Epithelial cell of proximal tubule (primary cell): ENCODE data around the gene MYO18A. TPM values are rescaled to one million over a fixed set of nuclear protein-coding genes. Genes with fewer than 3 reads are reported as not detected.
"Not testable (repeated sequence)": the region's sequence is repeated elsewhere in the genome, so short reads cannot be mapped to it uniquely, and the experiment has no call there.

ENCODE experiments used
- DNase-seq: peaks from one replicate; pipeline ENCODE4 v3.0.0-alpha.2; 2011; ENCODE audit warnings: low read depth
- H3K4me3 ChIP-seq: 2 replicates; pipeline ENCODE4 v1.5.1; 2011; ENCODE audit warnings: low read depth, mild to moderate bottlenecking, low read length
- total RNA-seq: library from RNA; depleted of rRNA; stranded (reverse); fragments of >200 nt; gene quantifications from 2 replicates; pipeline ENCODE4 v1.2.3, GENCODE V29; 2015
- TF ChIP-seq, protein P1 (sequence below): conservative IDR thresholded peaks from 2 replicates; pipeline ENCODE4 v1.5.1; 2012; ENCODE audit warnings: low read depth, mild to moderate bottlenecking, low read length

MYO18A gene
- total RNA-seq, 1 donor from 2014 or later = 34.2 TPM

DNA sequence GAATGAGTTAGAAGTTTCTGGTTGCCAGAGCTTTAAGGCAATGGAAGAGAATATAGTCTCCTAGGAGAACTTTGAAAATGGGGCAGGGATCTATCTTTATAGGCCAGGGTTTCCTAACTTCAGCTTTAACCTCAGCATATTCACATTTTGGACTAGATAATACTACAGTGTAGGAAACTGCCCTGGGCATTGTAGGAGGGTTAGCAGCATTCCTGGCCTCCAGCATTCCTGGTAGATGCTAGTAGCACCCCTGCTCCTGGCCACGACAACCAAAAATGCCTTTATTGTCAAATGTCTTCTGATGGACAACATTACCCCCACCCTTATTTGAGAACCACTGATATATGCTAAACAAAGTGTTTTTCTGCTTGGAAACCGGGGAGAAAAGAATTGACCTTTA, 27.8 kb upstream of the MYO18A start:
- no peak overlapping the region for H3K4me3 ChIP-seq
- TF ChIP-seq, protein P1, sequence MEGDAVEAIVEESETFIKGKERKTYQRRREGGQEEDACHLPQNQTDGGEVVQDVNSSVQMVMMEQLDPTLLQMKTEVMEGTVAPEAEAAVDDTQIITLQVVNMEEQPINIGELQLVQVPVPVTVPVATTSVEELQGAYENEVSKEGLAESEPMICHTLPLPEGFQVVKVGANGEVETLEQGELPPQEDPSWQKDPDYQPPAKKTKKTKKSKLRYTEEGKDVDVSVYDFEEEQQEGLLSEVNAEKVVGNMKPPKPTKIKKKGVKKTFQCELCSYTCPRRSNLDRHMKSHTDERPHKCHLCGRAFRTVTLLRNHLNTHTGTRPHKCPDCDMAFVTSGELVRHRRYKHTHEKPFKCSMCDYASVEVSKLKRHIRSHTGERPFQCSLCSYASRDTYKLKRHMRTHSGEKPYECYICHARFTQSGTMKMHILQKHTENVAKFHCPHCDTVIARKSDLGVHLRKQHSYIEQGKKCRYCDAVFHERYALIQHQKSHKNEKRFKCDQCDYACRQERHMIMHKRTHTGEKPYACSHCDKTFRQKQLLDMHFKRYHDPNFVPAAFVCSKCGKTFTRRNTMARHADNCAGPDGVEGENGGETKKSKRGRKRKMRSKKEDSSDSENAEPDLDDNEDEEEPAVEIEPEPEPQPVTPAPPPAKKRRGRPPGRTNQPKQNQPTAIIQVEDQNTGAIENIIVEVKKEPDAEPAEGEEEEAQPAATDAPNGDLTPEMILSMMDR = no peak
- DNase-seq = no peak

DNA sequence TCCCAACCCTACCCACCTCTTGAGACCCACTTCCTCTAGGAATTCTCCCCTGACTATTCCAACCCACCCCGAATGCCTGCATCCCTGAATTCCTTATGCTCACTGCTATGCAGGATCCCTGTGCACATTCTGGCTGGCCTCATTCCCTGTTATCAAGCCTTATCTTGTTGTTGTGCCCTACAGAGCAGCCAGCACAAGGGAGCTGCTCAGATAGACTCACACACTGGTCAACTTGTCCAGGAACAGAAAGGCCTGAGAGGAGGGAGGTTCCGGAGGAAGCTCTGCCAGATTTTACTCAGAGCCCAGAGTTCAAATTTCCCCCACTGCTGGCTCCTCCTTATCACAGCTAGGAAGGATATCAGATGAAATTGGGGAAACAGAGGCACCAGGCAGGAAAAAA, 24.8 kb upstream of the MYO18A start:
- DNase-seq = no peak
- H3K4me3 ChIP-seq = no peak overlapping the region
- TF ChIP-seq, protein P1 = no peak

DNA sequence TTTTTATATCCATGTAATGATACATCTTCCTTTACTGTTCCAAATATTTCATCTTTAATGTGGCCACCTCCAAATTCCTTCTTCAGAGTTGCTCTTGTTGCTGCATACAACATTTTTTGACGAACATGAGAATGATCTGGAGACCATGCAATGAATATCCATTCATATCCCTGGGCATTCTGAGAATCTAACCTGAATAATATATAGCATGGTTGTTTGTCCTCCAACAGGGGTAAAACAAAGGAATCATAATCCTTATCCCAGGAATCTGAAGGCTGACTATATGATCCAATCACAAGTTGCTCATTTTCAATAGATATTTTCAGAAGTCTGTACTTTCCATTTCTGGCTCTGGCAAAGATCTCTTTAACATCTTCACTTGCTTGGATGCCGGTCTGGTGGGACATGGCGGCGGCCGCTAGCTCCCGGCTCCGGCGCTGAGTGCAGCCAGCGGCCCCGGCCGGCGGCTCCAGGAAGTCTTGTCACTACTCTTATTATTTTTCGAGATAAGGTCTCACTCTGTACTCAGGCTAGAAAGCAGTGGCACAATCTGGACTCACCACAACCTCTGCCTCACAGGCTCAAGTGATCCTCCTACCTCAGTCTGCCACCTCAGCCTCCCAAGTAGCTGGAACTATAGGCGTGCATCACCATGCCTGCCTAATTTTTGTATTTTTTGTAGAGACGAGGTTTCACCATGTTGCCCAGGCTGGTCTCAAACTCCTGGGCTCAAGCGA, 24.0 kb upstream of the MYO18A start:
- DNase-seq, H3K4me3 ChIP-seq: not testable (repeated sequence)

DNA sequence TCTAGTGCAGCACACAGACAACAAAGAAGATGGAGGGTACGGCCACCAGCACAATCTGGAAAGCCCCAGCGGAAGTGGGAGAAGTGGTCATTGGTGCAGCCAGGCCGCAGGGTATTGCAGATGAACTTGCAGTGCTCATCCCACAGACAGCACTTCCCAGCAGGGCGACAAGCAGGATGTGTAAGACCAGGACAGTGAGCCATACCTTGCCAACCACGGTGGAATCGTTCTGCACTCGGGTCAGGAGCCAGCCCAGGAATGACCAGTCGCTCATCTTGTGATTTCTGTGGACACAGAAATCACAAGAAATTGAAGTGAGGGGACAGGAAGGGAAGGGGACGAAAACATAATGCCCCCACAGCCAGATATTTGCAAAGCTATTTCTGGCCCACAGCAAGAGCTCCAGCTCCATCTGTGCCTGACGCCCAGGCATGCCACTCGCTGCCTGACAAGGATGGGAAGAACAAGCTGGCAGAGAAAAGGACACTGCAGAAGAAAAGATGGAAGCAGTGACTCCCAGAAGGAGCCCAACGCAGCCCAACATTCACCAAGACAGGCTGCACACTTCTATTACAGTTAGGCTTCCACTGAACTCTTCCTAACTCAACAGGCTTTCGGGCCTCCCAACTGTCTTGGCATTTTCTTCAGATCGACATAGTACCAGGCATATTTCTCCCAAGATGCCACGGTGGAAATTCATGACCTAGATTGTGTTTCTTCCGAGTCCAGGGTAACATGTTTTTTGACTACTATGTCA, 17.5 kb upstream of the MYO18A start:
- TF ChIP-seq, protein P1 = no peak
- no peak overlapping the region for H3K4me3 ChIP-seq

DNA sequence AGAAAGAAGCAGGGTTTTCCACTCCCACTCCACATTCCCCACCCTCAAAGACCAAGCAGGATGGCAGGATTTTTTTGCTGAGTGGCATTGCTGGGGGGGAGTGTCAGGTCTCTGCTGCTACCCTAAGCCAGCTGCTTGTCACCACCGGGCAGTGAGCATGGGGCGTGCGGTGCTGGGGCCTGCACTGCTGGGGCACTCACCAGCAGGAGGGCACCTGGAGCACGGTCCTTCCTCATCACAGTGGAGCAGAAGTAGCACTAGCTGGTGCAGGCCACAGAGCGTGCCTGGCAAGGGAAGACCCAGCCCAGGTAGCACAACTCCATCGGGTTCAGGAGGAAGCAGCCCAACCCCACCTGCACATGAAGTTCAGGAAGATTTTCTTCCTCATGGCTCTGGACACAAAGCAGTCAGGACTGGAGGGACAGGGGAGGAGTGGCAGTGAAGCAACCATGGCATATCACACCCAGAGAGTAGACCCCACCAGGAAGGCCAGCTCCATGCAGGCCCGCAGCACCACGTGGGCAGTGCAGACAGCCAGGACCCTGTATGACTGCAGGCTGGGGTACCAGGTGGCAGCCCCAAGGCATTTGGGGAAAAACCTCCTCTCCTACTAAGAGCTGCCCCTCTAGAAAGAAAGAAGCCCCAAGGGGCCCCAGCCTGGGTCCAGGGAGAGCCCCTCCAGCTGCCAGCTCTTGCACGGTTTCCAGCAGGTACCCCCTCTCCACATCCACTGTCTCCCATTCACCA, 16.7 kb upstream of the MYO18A start:
- TF ChIP-seq, protein P1 = no peak
- H3K4me3 ChIP-seq = no peak overlapping the region
- no peak for DNase-seq

More for the DNA sequence above, 17.5 kb upstream of the MYO18A start:
- DNase-seq = no peak

DNA sequence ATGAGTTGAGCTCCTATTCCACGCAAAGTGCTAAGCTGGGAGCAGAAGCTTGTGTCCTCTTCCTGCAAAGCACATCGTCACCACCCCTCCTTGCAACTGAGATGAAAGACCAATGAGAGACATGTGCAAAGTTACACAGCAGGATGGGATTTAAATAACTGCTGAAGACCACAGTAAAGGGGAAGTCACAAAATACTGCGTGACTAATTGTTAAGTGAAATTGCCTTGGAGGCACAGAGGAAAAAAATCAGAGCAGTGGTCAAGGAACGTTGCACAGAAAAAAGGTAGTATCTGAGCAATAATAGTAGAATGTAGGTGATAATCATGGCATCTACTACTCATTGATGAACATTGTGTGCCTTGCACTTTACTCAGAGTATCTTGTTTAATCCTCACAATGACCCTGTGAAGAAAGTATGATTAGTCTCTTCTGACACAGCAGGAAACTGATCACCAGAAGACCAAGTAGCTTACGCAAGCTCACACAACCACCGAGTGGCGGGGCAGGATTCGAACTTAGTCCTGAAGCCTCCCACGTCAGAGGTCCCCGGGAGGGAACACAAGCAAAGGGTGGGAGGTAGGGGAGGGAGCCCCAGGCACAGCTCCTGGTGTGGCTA, 15.4 kb upstream of the MYO18A start:
- no peak overlapping the region for H3K4me3 ChIP-seq
- DNase-seq = no peak
- TF ChIP-seq, protein P1 = no peak

DNA sequence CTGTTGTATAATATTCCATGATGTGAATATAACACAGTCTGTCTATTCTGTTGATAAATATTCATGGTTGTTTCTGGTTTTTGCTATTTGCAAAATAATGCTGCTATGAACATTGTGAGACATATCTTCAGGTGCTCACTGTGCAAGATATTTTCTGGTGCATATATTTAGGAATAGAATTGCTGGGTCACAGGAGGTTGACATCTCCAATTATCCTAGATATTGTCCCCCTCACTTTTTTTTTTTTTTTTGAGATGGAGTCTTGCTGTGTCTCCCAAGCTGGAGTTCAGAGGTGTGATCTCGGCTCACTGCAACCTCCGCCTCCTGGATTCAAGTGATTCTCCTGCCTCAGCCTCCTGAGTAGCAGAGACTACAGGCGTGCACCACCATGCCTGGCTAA, 14.5 kb upstream of the MYO18A start:
- no peak overlapping the region for H3K4me3 ChIP-seq
- TF ChIP-seq, protein P1 = no peak
- DNase-seq = no peak
